Measurements from ENCODE around the gene MAD1L1.

DNA sequence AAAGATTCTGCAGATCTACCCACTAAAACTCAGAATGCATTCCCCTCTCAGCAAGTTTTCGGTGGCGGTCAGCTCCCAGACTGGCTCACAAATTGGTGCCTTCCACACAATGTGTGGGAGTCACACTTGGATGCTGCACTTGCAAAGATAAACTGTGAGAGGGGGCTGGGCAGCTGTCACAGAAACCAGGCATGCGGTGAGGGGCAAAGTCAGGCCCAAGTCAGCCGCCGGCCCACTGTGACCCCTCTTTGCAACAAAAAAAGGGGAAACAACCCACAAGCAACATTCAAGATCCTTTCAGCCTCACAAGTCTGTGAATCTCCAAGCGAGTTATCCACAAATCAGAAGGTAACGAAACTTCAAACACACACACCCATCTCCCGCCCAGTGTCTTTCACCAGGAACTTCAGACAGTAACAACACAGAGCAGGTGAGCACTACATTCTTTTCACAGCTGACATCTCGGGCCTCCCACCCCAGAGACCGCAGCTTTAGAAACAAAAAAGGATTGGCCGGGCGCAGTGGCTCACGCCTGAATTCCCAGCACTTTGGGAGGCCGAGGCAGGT lies 49.5 kb upstream of the MAD1L1 start:
- TF ChIP-seq SIX5 (IDR thresholded peaks at IDR 0.05; ENCODE audit: low read depth, low read length): no peak
- no peak for TF ChIP-seq NRF1 (IDR thresholded peaks at IDR 0.05; ENCODE audit: low read depth, low read length)
- no peak for TF ChIP-seq EGR1 (IDR thresholded peaks at IDR 0.05; ENCODE audit: borderline replicate concordance, low read depth, low read length)
- no peak for TF ChIP-seq POLR2A (IDR thresholded peaks at IDR 0.05; ENCODE audit: control extremely low read depth in 1 of 2, low read depth in 2 of 2, low read length in 2 of 2)
- TF ChIP-seq YY1 (IDR thresholded peaks at IDR 0.05; ENCODE audit: low read depth, low read length): no peak
- TF ChIP-seq BRCA1 (IDR thresholded peaks at IDR 0.05; ENCODE audit: low read depth, low read length): no peak
- TF ChIP-seq, protein P1, sequence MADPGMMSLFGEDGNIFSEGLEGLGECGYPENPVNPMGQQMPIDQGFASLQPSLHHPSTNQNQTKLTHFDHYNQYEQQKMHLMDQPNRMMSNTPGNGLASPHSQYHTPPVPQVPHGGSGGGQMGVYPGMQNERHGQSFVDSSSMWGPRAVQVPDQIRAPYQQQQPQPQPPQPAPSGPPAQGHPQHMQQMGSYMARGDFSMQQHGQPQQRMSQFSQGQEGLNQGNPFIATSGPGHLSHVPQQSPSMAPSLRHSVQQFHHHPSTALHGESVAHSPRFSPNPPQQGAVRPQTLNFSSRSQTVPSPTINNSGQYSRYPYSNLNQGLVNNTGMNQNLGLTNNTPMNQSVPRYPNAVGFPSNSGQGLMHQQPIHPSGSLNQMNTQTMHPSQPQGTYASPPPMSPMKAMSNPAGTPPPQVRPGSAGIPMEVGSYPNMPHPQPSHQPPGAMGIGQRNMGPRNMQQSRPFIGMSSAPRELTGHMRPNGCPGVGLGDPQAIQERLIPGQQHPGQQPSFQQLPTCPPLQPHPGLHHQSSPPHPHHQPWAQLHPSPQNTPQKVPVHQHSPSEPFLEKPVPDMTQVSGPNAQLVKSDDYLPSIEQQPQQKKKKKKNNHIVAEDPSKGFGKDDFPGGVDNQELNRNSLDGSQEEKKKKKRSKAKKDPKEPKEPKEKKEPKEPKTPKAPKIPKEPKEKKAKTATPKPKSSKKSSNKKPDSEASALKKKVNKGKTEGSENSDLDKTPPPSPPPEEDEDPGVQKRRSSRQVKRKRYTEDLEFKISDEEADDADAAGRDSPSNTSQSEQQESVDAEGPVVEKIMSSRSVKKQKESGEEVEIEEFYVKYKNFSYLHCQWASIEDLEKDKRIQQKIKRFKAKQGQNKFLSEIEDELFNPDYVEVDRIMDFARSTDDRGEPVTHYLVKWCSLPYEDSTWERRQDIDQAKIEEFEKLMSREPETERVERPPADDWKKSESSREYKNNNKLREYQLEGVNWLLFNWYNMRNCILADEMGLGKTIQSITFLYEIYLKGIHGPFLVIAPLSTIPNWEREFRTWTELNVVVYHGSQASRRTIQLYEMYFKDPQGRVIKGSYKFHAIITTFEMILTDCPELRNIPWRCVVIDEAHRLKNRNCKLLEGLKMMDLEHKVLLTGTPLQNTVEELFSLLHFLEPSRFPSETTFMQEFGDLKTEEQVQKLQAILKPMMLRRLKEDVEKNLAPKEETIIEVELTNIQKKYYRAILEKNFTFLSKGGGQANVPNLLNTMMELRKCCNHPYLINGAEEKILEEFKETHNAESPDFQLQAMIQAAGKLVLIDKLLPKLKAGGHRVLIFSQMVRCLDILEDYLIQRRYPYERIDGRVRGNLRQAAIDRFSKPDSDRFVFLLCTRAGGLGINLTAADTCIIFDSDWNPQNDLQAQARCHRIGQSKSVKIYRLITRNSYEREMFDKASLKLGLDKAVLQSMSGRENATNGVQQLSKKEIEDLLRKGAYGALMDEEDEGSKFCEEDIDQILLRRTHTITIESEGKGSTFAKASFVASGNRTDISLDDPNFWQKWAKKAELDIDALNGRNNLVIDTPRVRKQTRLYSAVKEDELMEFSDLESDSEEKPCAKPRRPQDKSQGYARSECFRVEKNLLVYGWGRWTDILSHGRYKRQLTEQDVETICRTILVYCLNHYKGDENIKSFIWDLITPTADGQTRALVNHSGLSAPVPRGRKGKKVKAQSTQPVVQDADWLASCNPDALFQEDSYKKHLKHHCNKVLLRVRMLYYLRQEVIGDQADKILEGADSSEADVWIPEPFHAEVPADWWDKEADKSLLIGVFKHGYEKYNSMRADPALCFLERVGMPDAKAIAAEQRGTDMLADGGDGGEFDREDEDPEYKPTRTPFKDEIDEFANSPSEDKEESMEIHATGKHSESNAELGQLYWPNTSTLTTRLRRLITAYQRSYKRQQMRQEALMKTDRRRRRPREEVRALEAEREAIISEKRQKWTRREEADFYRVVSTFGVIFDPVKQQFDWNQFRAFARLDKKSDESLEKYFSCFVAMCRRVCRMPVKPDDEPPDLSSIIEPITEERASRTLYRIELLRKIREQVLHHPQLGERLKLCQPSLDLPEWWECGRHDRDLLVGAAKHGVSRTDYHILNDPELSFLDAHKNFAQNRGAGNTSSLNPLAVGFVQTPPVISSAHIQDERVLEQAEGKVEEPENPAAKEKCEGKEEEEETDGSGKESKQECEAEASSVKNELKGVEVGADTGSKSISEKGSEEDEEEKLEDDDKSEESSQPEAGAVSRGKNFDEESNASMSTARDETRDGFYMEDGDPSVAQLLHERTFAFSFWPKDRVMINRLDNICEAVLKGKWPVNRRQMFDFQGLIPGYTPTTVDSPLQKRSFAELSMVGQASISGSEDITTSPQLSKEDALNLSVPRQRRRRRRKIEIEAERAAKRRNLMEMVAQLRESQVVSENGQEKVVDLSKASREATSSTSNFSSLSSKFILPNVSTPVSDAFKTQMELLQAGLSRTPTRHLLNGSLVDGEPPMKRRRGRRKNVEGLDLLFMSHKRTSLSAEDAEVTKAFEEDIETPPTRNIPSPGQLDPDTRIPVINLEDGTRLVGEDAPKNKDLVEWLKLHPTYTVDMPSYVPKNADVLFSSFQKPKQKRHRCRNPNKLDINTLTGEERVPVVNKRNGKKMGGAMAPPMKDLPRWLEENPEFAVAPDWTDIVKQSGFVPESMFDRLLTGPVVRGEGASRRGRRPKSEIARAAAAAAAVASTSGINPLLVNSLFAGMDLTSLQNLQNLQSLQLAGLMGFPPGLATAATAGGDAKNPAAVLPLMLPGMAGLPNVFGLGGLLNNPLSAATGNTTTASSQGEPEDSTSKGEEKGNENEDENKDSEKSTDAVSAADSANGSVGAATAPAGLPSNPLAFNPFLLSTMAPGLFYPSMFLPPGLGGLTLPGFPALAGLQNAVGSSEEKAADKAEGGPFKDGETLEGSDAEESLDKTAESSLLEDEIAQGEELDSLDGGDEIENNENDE (IDR thresholded peaks at IDR 0.05; ENCODE audit: insufficient replicate concordance, low read length): no peak
- no peak for TF ChIP-seq POLR2AphosphoS5 (IDR thresholded peaks at IDR 0.05; ENCODE audit: low read depth, low read length)
